GM21786 (cell line): ENCODE measurements around the gene PBX3.
"Not testable (repeated sequence)": the region's sequence is repeated elsewhere in the genome, so short reads cannot be mapped to it uniquely, and the experiment has no call there.

ENCODE experiments used
- ATAC-seq: cut with Tn5 transposase; IDR thresholded peaks from one replicate; pipeline ENCODE4 v1.9.1; 2021; ENCODE audit not compliant: unreplicated experiment

PBX3 gene

GRCh38 chr9:125774106-125774505, 26.9 kb downstream of the PBX3 start:
- no peak for ATAC-seq

DNA sequence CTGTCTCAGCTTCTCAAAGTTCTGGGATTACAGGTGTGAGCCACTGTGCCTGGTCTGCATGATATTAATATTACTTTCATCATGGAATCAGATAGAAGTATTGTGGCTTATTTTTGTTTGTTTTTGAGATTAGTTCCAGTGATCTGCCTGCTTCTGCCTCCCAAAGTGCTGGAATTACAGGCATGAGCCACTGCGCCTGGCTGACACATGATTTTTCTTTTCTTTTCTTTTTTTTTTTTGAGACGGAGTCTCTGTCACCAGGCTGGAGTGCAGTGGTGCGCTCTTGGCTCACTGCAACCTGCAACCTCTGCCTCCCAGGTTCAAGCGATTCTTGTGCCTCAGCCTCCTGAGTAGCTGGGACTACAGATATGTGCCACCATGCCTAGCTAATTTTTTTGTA, 29.6 kb downstream of the PBX3 start:
- ATAC-seq: not testable (repeated sequence)

GRCh38 chr9:125778538-125779219, 31.5 kb downstream of the PBX3 start:
- ATAC-seq: not testable (repeated sequence)

GRCh38 chr9:125779220-125779565, 32.0 kb downstream of the PBX3 start:
- not testable (repeated sequence) for ATAC-seq

DNA sequence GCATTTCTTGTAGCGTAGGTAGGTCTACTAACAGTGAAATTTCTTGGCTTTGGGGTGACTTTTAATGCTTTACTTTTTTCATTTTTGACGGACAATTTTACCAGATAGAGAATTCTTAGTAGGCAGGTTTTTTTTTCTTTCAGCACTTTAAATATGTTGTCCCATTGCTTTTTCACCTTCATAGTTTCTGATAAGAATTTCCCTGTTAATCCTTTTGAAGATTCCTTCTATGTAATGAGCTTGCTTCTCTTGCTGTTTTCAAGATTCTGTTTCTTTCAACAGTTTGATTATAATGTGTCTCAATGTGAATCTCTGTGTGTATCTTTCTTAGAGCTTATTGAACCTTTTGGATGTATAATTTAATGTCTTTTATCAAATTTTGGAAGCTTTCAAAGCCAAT, 35.5 kb downstream of the PBX3 start:
- no peak for ATAC-seq

DNA sequence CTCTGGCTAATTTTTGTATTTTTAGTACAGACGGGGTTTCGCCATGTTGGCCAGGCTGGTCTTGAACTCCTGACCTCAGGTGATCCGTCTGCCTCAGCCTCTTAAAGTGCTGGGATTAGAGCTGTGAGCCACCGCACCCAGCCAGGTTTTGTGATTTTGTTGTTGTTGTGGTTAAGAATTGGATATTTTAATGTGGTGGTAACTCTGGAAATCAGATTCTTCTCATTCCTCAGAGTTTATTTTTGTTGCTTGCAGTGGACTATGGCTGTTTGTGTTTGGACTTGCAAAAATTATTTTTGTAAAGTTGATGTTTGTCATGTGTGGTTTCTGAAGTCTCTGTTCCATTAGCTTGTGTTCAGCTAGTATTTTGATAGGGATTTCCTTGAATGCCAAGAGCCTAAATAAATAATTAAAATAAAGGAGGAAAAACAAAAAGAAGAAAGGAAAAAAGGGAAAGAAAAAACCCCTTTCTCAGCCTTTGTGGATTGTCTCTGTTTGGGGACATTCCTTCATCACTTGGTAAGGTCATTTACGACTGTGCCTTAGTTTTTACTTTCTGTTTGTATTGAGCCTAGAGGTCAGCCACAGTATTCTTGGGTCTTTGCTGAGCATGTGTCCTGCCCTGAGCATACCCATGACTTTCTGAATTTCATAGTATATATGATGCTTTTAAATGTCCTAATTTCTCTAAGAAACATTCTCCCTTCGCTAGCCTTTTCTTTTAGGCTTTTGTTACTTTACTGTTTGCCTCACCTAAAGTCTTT, 37.3 kb downstream of the PBX3 start:
- ATAC-seq: no peak

- ATAC-seq: no peak
These were observed 38.1 kb downstream of the PBX3 start for GRCh38 chr9:125785248-125785751.

DNA sequence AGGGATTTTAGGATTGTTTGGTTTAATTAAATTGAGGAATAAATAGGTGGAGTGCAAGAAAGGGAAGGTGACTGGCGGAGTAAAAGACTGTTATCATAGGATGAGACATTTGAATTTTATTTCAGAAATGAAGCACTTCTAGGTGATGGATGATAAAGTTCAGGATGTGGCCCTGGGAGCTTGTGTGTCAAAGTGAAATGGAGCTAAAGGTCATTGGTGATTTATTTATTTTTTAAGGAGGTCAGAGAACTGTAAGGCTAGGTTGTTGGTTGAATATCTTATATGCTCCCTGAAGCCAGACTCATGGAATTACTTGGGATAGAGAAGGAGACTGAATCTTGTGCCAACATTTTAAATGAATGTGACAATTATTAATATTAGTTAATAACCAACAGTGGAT, 40.5 kb downstream of the PBX3 start:
- ATAC-seq: no peak

GRCh38 chr9:125789196-125789595, 42.0 kb downstream of the PBX3 start:
- ATAC-seq: no peak

DNA sequence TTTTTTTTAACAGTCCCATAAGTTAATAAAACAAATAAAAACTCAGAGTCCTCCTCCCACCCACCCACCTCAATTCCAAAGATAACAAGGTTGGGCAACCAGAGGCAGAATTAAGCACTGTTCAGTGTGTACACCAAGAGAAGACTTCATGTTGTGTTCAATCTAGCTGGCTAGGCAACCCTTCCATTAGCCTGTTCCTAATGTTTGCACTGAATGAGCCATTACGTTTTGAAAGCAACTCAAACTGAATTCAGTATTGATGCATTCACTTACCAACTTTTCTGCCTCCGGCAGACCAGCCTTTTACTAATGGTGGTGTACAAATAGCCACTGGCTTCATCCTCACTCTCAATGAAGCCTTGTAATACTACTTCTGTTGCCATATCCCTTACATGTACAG, 47.5 kb downstream of the PBX3 start:
- ATAC-seq: no peak

DNA sequence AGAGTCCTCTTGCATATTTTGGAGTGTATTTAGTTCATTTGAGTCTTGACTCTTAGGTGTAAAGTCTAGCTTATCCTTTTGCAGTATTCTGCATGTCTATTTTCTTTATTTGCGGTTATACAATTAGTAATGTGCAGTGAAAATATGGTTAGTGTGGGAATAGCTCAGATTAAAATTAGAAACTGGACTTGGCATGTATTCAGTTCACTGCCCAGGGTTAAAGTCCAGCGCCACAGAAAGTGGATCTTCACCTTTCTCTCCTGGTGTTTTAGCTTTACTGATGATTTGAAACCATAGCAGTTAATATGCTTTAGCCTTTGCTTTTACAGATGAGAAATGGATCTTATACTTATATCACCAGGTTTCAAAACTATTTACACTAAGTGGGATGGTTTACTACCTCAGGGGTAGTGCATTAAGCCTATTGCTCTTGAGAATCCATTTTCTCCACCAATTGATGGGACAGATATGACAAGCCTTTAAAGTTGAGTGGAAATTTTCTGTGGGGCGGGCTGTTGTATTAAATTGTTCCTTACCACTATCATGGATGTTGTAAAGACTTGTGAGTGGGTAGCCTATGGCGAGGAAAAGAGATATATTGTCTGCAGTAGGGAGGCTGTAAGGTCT, 48.9 kb downstream of the PBX3 start:
- no peak for ATAC-seq

GRCh38 chr9:125797930-125798329, 50.8 kb downstream of the PBX3 start:
- no peak for ATAC-seq

DNA sequence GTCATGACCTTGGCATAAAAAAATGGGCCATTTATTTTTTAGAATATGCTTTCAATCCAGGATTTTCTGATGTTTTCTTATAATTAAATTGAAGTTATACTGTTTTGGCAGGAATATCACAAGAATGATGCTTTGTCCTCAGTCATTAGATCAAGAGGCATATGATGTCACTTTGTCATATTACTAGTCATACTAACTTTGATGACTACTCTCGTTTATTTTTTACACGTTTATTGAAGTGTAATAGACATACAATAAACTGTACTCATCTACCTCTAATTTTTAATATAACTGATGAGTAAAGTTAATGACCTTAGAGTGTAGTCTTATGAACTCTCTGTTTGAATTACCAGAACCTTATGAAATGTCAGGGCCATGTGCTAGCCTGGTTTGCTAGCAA, 56.4 kb downstream of the PBX3 start:
- no peak for ATAC-seq

- ATAC-seq: no peak
These were observed 57.9 kb downstream of the PBX3 start for GRCh38 chr9:125805057-125805456.

GRCh38 chr9:125805586-125805985, 58.4 kb downstream of the PBX3 start:
- no peak for ATAC-seq

DNA sequence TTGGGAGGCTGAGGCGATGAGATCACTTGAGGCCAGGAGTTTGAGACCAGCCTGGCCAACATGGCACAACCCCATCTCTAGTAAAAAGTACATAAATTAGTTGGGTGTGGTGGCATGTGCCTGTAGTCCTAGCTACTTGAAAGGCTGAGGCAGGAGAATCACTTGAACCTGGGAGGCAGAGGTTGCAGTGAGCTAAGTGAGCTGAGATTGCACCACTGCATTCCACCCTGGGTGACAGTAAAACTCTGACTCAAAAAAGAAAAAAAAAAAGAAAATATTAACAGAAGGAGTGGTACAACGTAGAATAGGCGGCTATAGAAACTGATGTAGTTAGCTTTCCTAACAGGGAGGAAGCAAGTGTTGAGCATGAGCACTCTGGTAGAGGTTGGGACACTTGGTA, 59.9 kb downstream of the PBX3 start:
- no peak for ATAC-seq

GRCh38 chr9:125810161-125810560, 63.0 kb downstream of the PBX3 start:
- no peak for ATAC-seq

- ATAC-seq: no peak
These were observed 63.8 kb downstream of the PBX3 start for GRCh38 chr9:125811002-125811401.

DNA sequence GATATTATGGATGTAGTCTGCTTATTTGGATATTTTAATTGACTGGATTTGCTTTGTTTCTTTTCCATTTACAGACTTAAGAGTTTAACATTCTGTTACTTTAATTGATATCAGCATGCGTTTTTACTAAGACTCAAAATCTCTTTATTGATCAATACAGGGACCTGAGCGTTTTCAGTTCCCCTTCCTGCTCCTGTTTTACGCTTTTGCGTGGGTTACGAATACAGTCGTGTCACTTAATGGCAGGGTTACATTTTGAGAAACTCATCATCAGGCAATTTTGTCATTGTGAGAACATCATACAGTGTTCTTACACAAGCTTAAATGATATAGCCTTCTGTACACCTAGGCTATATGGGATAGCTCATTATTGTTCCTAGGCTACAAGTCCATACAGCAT, 65.2 kb downstream of the PBX3 start:
- no peak for ATAC-seq

GRCh38 chr9:125815568-125815967, 68.4 kb downstream of the PBX3 start:
- ATAC-seq: no peak

DNA sequence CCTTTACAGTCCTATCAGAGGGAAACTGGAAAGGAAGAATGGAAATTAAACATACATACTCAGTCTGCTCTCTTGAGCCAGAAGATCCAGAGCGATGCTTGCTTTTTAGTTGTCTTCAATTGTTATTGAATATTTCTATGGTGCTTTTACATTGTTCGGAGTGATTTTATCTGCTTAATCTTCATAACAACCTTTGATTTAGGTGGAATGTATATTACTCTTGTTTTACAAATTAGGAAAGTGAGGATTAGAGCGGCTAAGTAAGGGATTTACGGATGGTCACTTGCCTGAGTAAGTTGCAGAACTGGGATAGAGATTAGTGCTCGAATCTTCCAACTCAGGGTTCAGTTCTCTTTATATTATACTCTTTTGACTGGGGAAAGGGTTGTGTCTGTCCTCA, 69.1 kb downstream of the PBX3 start:
- ATAC-seq: no peak
